Sigmoid colon (tissue), 7 donors: Measurements from ENCODE around the gene HOXA5. TPM values are rescaled to one million over a fixed set of nuclear protein-coding genes. Genes with fewer than 3 reads are reported as not detected.
A peak's percentile ranks its signal among the peaks of the same experiment; 100 is the strongest.

Experiments
- DNase-seq: peaks from one replicate; pipeline ENCODE4 v3.0.0-alpha.2; 2019
- H3K27ac ChIP-seq, 4 donors: fragments of 200-600 bp; sonication (generic); one replicate each; pipeline ENCODE4 v1.5.1; 2016 to 2019; ENCODE audit warnings: mild to moderate bottlenecking in 1 of 4
- H3K27me3 ChIP-seq, 3 donors: fragments of 200-600 bp; sonication (generic); one replicate each; pipeline ENCODE4 v1.5.1; 2019; ENCODE audit warnings: mild to moderate bottlenecking in 1 of 3
- H3K36me3 ChIP-seq, 4 donors: fragments of 200-600 bp; sonication (generic); one replicate each; pipeline ENCODE4 v1.5.1; 2016 to 2019
- H3K4me1 ChIP-seq, 4 donors: fragments of 200-600 bp; sonication (generic); one replicate each; pipeline ENCODE4 v1.5.1; 2017 to 2019
- H3K4me3 ChIP-seq, 4 donors: fragments of 200-600 bp; sonication (generic); one replicate each; pipeline ENCODE4 v1.5.1; 2017 to 2019; ENCODE audit warnings: mild to moderate bottlenecking in 2 of 4, moderate library complexity in 1 of 4
- H3K9me3 ChIP-seq, 4 donors: fragments of 200-600 bp in 3 of 4; sonication (generic) in 3 of 4; one replicate each; pipeline versions ENCODE4 v1.5.1 to v1.6.1; 2013 to 2019
- EP300 ChIP-seq, 4 donors: sonication (generic); formaldehyde crosslinking; IDR thresholded peaks; one replicate each; pipeline ENCODE4 v1.6.1; 2017; ENCODE audit warnings: antibody characterized with exemption in 4 of 4
- POLR2A ChIP-seq, 2 donors: fragments of 450-650 bp; IDR thresholded peaks; one replicate each; pipeline ENCODE4 v1.6.1; 2016; ENCODE audit warnings: antibody characterized with exemption in 2 of 2, mild to moderate bottlenecking in 2 of 2, moderate library complexity in 2 of 2
- POLR2AphosphoS5 ChIP-seq, 4 donors: sonication (generic); formaldehyde crosslinking; IDR thresholded peaks; one replicate each; pipeline ENCODE4 v1.6.1; 2017; ENCODE audit warnings: antibody characterized with exemption in 4 of 4
- WGBS, 2 donors: extraction: QIAGEN DNeasy Blood & Tissue Kit; methylation state at CpG; one replicate each; pipeline ENCODE4 v1.1.7; 2013; 5-methylcytosine and 5-hydroxymethylcytosine counted together
- intact Hi-C: fragments of 100-400 bp; cut with DNase I; formaldehyde crosslinking; loops from one replicate; pipeline ENCODE4 v1.15.1; 2023
- polyA plus RNA-seq, 3 donors: library from polyadenylated mRNA; stranded (reverse); fragments of 200-250 nt; gene quantifications; one replicate each; pipeline ENCODE4 v1.2.3, GENCODE V29; 2013
- total RNA-seq, 4 donors: library from RNA; depleted of rRNA; stranded (reverse); fragments of >200 nt; gene quantifications; one replicate each; pipeline ENCODE4 v1.1.0, GENCODE V29; 2016
- TF ChIP-seq, protein P1 (sequence below), 4 experiments: fragments of 450-650 bp in 3 of 4; fragments of 200-600 bp in 1 of 4; IDR thresholded peaks; one replicate each; pipeline ENCODE4 v1.5.1; 2016 to 2019; ENCODE audit warnings: antibody characterized with exemption in 4 of 4, mild to moderate bottlenecking in 3 of 4, moderate library complexity in 2 of 4
- donor health status: healthy with polysubstance abuse.
- donor health status: Bipolar disorder and iron deficiency.
- donor health status: healthy.

The HOXA5 gene
- total and polyA plus RNA-seq, 7 donors, result 3.2 to 14.3 (median 10.2) TPM

DNA sequence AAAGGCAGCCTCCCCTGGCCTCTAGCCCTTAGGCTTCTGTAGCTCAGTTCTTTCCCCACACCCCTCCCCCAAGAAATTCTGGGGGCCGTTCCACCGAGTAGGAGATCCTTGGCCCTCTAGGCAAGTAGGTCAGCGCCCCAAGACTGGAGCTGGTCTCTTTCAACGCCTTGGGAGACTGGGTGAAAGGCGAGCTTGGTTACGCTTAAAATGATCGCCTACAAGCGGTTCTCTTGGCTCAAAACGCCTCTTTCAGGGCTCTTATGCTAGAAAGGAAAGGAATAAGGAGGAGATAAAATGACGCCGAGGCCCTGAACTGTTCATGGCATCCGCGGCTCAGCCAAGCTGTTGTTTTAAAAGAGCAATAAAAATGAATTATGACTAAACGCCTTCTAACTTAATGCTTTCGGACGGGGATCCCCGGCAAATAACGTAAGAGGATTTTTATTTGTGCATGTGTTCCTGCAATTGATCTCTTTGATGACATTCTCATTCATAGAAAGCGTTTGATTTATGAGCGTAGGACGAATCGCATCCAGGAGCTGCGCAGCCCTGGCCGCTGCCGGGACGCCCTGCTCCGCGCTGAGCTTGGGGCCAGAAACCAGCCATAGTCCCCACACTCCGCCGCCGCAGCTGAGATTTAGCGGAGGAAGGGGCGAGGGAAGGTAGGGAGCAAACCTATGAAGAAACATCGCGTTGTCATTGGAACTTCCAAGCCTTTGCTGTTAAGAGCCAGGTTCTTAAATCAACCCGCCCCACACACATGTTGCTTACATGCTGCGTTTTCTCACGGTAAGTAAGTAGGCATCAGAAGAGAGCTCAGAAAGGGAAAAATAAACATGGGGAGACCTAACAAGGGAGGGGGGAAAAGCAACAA lies 44.7 kb downstream of the HOXA5 start:
- no peaks in the 10 kb centered on the region for H3K36me3 ChIP-seq
- intact Hi-C loops, result loop anchor here (2.0 to 10.0 kb wide), 4 partner anchors 32 to 1234 kb away; partner anchors contain the start of genes CBX3, HNRNPA2B1 and HOXA4
- peak; percentile 86 for DNase-seq
- no peaks in the 10 kb centered on the region for H3K27me3 ChIP-seq
- no peaks in the 10 kb centered on the region for H3K9me3 ChIP-seq
- WGBS, 2 donors, result 9 to 23% methylated on average over 38 of the region's 38 CpGs
- H3K4me1 ChIP-seq, result peaks cover 0 to 45% (median 29%) of the 10 kb centered on the region in 4 donors
- H3K4me3 ChIP-seq, result peak overlapping the region; percentile 77 to 93 (median 90)
- H3K27ac ChIP-seq, result peak overlapping the region; percentile 93 to 99 (median 94)
- peak; percentile 18 to 29 for TF ChIP-seq POLR2A (IDR thresholded peaks at IDR 0.05)
- peak; percentile 62 to 86 (median 77) for TF ChIP-seq POLR2AphosphoS5 (IDR thresholded peaks at IDR 0.05)
- TF ChIP-seq, protein P1, sequence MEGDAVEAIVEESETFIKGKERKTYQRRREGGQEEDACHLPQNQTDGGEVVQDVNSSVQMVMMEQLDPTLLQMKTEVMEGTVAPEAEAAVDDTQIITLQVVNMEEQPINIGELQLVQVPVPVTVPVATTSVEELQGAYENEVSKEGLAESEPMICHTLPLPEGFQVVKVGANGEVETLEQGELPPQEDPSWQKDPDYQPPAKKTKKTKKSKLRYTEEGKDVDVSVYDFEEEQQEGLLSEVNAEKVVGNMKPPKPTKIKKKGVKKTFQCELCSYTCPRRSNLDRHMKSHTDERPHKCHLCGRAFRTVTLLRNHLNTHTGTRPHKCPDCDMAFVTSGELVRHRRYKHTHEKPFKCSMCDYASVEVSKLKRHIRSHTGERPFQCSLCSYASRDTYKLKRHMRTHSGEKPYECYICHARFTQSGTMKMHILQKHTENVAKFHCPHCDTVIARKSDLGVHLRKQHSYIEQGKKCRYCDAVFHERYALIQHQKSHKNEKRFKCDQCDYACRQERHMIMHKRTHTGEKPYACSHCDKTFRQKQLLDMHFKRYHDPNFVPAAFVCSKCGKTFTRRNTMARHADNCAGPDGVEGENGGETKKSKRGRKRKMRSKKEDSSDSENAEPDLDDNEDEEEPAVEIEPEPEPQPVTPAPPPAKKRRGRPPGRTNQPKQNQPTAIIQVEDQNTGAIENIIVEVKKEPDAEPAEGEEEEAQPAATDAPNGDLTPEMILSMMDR (IDR thresholded peaks at IDR 0.05), result no peak
- peak in 3 of 4 donors; percentile 63 to 83 (median 71) for TF ChIP-seq EP300 (IDR thresholded peaks at IDR 0.05)

DNA sequence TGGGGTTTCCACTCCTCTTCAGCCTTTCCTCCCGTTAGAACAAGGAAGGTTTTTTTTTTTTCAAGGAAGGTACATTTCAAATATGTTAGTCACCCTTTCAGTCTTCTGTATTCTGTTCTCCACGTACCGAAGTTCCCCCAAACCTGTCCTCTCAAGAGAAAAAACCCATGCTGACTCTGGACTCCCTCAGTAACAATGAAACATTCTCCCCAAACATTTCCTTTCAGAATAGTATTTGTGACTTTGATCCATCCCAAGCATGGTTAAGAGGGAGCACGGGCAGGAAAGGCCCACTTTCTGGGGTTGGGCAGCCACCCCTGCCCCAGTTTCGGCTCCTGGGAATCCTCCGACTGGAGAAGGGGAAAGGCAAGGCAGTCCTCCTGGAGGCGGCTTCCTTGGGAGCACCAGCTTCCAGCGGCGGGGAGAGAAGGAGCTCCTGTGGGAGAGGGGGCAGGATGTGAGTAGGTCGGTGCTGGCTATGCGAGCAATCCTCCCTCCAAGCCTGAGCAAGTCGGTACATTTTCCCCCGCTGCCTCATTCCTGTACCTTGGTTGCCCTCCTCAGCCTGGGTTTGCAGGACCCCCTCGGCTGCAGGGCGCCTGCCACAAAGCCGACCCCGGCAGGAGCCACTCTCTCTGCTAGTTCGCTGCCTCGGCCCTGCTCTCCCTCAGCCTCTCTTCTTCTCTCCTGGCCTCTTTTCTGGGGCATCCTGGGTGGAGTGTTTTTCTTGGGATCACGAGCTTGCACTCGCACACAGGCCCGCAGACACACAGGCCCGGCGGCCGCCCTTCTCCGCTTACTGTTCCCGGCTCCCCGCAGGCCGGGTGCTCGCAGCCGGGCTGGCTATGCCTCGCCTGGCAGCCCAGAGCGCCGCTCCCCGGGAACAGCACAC lies 45.5 kb downstream of the HOXA5 start:
- no peaks in the 10 kb centered on the region for H3K9me3 ChIP-seq
- H3K4me1 ChIP-seq, result peaks cover 0 to 45% (median 29%) of the 10 kb centered on the region in 4 donors
- no peak for TF ChIP-seq POLR2AphosphoS5 (IDR thresholded peaks at IDR 0.05)
- peak; percentile 70 for DNase-seq
- H3K27ac ChIP-seq, result peak overlapping the region; percentile 93 to 99 (median 94)
- intact Hi-C loops, result loop anchor here (2.0 to 10.0 kb wide), 5 partner anchors 33 to 1233 kb away; partner anchors contain the start of genes CBX3, HNRNPA2B1, HOXA4 and SKAP2
- no peaks in the 10 kb centered on the region for H3K27me3 ChIP-seq
- H3K4me3 ChIP-seq, result peak overlapping the region; percentile 77 to 93 (median 90)
- WGBS, 2 donors, result 8 to 19% methylated on average over 35 of the region's 35 CpGs
- H3K36me3 ChIP-seq, result no peaks in the 10 kb centered on the region

DNA sequence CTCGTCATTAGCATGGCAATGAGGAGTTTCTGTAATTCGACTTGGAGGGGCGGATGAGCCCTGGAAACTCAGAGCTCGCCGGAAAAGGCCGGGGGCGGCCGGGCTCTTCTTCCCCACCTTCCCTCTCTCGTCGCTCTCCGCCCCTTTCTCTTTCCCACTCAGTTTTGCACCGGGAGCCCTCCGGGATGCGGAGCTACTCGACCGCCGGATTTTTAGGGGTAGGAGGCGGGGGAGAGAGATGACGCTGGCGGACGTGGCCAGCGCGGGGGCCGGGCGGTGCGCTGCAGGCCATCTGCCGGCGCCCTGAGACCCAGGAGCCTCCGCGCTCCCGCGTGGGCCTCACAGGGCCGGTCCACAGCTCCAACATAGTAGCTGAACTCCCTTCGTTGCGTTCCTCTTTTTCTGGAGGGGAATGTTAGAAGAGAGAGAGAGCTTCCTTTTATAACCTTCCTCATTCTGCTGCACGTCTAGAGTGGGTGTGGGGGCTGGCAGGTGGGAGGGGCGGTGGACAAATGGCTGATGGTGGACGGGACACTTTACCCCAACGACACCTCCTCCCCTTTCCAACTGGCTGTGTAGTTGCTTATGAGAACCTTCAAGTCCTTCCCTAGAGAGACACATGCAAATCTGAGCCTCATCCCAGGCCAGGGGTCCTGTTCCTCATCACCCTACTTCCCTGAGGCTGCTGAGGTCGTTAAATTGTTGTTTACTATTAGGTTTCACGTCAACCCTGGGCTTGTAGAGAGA lies 46.5 kb downstream of the HOXA5 start:
- TF ChIP-seq, protein P1 (IDR thresholded peaks at IDR 0.05), result no peak
- TF ChIP-seq POLR2AphosphoS5 (IDR thresholded peaks at IDR 0.05), result peak; percentile 30 to 80 (median 73)
- TF ChIP-seq POLR2A (IDR thresholded peaks at IDR 0.05), result peak; percentile 38 to 53
- Histone ChIP-seq H3K36me3 (no peaks in the 10 kb centered on the region), H3K9me3 (no peaks in the 10 kb centered on the region), H3K27me3 (no peaks in the 10 kb centered on the region), H3K4me3 (peak overlapping the region; percentile 77 to 93 (median 90)), H3K27ac (peak overlapping the region; percentile 93 to 99 (median 94)), H3K4me1 (peaks cover 0 to 45% (median 25%) of the 10 kb centered on the region in 4 donors)
- DNase-seq, result peak; percentile 82
- WGBS, 2 donors, result 1% methylated on average over 41 of the region's 41 CpGs
- intact Hi-C loops, result loop anchor here (2.0 to 10.0 kb wide), 4 partner anchors 232 to 1232 kb away; partner anchors contain the start of genes CBX3, HNRNPA2B1 and SKAP2

DNA sequence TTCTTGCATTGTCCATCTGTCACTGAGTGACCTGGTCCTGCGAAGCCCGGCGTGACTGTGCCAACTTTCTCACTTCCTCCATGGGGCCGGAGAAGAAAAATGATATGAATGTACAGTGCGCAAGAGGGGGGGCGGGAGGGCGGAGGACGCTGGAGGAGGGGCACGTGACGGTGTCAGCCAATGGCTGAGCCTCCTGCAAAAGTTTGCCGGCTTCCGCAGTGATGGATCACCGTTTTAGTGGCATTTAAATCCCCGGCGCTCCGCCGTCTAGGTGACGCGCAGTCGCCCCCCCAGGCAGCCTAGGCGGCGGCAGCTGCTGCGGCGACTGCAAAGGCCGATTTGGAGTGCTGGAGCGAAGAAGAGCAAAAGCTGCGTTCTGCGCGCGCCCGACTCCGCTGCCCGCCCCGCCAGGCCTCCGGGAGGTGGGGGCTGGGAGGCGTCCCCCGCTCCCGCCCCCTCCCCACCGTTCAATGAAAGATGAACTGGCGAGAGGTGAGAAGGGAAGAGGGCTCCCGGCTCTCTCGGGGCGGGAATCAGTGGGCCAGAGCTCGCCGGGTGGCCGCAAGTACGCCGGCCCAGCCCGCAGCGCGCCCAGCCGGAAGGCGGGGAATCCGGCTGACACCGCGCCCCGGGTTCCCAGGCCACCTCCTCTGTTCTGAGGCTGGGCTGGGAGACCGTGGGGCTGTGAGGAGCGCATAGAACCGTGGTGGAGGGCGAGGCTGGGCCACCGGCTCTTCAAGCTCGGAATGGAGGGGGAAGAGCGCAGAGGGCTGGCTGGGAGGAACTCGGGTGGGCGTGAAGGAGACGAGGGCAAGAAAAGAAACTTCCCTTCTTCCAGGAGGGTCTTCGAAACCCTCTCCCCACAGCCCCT lies 47.3 kb downstream of the HOXA5 start, which contains the start of gene HOXA1:
TSS of gene HOXA1 (minus strand) at position 104 of the 871 bp plus-strand sequence. CDS start at position 16, 88 bp downstream.
- Histone ChIP-seq H3K27ac (peak within 1 kb of the TSS; percentile 93 to 99 (median 94)), H3K4me1 (peaks cover 0 to 45% (median 25%) of the 10 kb centered on the region in 4 donors)
- WGBS, 2 donors, result 0 to 1% methylated on average over 68 of the region's 68 CpGs

More for the DNA sequence above, 47.3 kb downstream of the HOXA5 start, which contains the start of gene HOXA1:
- peak; percentile 75 to 92 (median 84) for TF ChIP-seq POLR2AphosphoS5 (IDR thresholded peaks at IDR 0.05)
- peak; percentile 43 to 71 for TF ChIP-seq POLR2A (IDR thresholded peaks at IDR 0.05)
- TF ChIP-seq, protein P1 (IDR thresholded peaks at IDR 0.05), result no peak
- Histone ChIP-seq H3K4me3 (peak within 1 kb of the TSS; percentile 77 to 93 (median 90)), H3K36me3 (no peaks in the 10 kb centered on the region), H3K9me3 (no peaks in the 10 kb centered on the region), H3K27me3 (no peaks in the 10 kb centered on the region)
- peak; percentile 93 for DNase-seq
- intact Hi-C loops, result loop anchor here (2.0 to 10.0 kb wide), 4 partner anchors 231 to 1231 kb away; partner anchors contain the start of genes CBX3, HNRNPA2B1 and SKAP2
